ENCODE data around the gene DNAH10. TPM values are rescaled to one million over a fixed set of nuclear protein-coding genes. Genes with fewer than 3 reads are reported as not detected.

DNAH10 gene
- total RNA-seq, 1 experiment from 2014 or later = 0.05 TPM

- no peak for DNase-seq (ENCODE audit: extremely low read depth, low read depth)
Measured at GRCh38 chr12:123879691-123880090, 117.6 kb downstream of the DNAH10 start.

- no peak for DNase-seq (ENCODE audit: extremely low read depth, low read depth)
Measured at GRCh38 chr12:123882161-123882705, 120.1 kb downstream of the DNAH10 start.

GRCh38 chr12:123886258-123886657, 124.2 kb downstream of the DNAH10 start:
- DNase-seq (ENCODE audit: extremely low read depth, low read depth) = no peak

GRCh38 chr12:123886931-123887582, 125.0 kb downstream of the DNAH10 start:
- DNase-seq (ENCODE audit: extremely low read depth, low read depth) = no peak

- DNase-seq (ENCODE audit: extremely low read depth, low read depth) = no peak
Measured at GRCh38 chr12:123888989-123889388, 126.9 kb downstream of the DNAH10 start.

GRCh38 chr12:123889848-123890535, 127.9 kb downstream of the DNAH10 start:
- DNase-seq (ENCODE audit: extremely low read depth, low read depth) = no peak

- no peak for DNase-seq (ENCODE audit: extremely low read depth, low read depth)
Measured at GRCh38 chr12:123890536-123890902, 128.4 kb downstream of the DNAH10 start.

GRCh38 chr12:123891011-123891410, 128.9 kb downstream of the DNAH10 start:
- no peak for DNase-seq (ENCODE audit: extremely low read depth, low read depth)

GRCh38 chr12:123891516-123892179, 129.5 kb downstream of the DNAH10 start:
- no peak for DNase-seq (ENCODE audit: extremely low read depth, low read depth)

- DNase-seq (ENCODE audit: extremely low read depth, low read depth) = no peak
Measured at GRCh38 chr12:123892180-123892559, 130.1 kb downstream of the DNAH10 start.

GRCh38 chr12:123892853-123893252, 130.8 kb downstream of the DNAH10 start:
- DNase-seq (ENCODE audit: extremely low read depth, low read depth) = no peak

- DNase-seq (ENCODE audit: extremely low read depth, low read depth) = no peak
Measured at GRCh38 chr12:123893276-123893675, 131.2 kb downstream of the DNAH10 start.

- DNase-seq (ENCODE audit: extremely low read depth, low read depth) = no peak
Measured at GRCh38 chr12:123894823-123895345, 132.8 kb downstream of the DNAH10 start.

GRCh38 chr12:123895451-123895850, 133.3 kb downstream of the DNAH10 start:
- DNase-seq (ENCODE audit: extremely low read depth, low read depth) = no peak

- no peak for DNase-seq (ENCODE audit: extremely low read depth, low read depth)
Measured at GRCh38 chr12:123896767-123897166, 134.7 kb downstream of the DNAH10 start.

GRCh38 chr12:123897221-123897620, 135.1 kb downstream of the DNAH10 start:
- DNase-seq (ENCODE audit: extremely low read depth, low read depth) = no peak

GRCh38 chr12:123898673-123899072, 136.6 kb downstream of the DNAH10 start:
- no peak for DNase-seq (ENCODE audit: extremely low read depth, low read depth)

GRCh38 chr12:123899368-123899767, 137.3 kb downstream of the DNAH10 start:
- no peak for DNase-seq (ENCODE audit: extremely low read depth, low read depth)

GRCh38 chr12:123900871-123901376, 138.8 kb downstream of the DNAH10 start:
- DNase-seq (ENCODE audit: extremely low read depth, low read depth) = no peak

- DNase-seq (ENCODE audit: extremely low read depth, low read depth) = no peak
Measured at GRCh38 chr12:123902821-123903220, 140.7 kb downstream of the DNAH10 start.
